Liver (tissue), 9 donors: ENCODE data around the gene FOXA3. TPM values are rescaled to one million over a fixed set of nuclear protein-coding genes. Genes with fewer than 3 reads are reported as not detected.

Source experiments
- DNase-seq: peaks from one replicate; pipeline ENCODE4 v3.0.0-alpha.2; 2017; ENCODE audit warnings: low spot score
- H3K27ac ChIP-seq, 2 donors: one replicate each; pipeline ENCODE4 v1.7.0; 2013; ENCODE audit warnings: inconsistent platforms in 2 of 2, low read length in 2 of 2, control low read depth in 1 of 2, low read depth in 1 of 2, mild to moderate bottlenecking in 1 of 2
- H3K27me3 ChIP-seq, 4 donors: one replicate each; pipeline versions ENCODE4 v1.6.1 to v1.7.0; 2013; ENCODE audit warnings: low read length in 3 of 4, inconsistent platforms in 1 of 4, mild to moderate bottlenecking in 1 of 4, moderate library complexity in 1 of 4; ENCODE audit not compliant: control insufficient read depth in 4 of 4, insufficient read depth in 4 of 4
- H3K36me3 ChIP-seq, 4 donors: one replicate each; pipeline versions ENCODE4 v1.6.1 to v1.7.0; 2013; ENCODE audit warnings: low read length in 3 of 4, mild to moderate bottlenecking in 3 of 4, low read depth in 1 of 4, moderate library complexity in 1 of 4; ENCODE audit not compliant: control insufficient read depth in 4 of 4, insufficient read depth in 3 of 4
- H3K4me1 ChIP-seq, 4 donors: one replicate each; pipeline versions ENCODE4 v1.6.1 to v1.7.0; 2013; ENCODE audit warnings: low read length in 3 of 4, mild to moderate bottlenecking in 3 of 4, moderate library complexity in 1 of 4; ENCODE audit not compliant: control insufficient read depth in 4 of 4, insufficient read depth in 4 of 4
- H3K4me3 ChIP-seq, 3 donors: one replicate each; pipeline versions ENCODE4 v1.6.1 to v1.7.0; 2013; ENCODE audit warnings: low read length in 3 of 3, control low read depth in 1 of 3, low read depth in 1 of 3, mild to moderate bottlenecking in 1 of 3
- H3K9ac ChIP-seq, 2 donors: one replicate each; pipeline ENCODE4 v1.7.0; 2013; ENCODE audit warnings: low read length in 2 of 2, mild to moderate bottlenecking in 2 of 2, moderate library complexity in 2 of 2, control low read depth in 1 of 2, low read depth in 1 of 2
- H3K9me3 ChIP-seq, 4 donors: one replicate each; pipeline versions ENCODE4 v1.6.1 to v1.7.0; 2013; ENCODE audit warnings: low read length in 3 of 4; ENCODE audit not compliant: control insufficient read depth in 4 of 4
- ATF3 ChIP-seq: IDR thresholded peaks from 2 replicates; pipeline ENCODE4 v1.6.1; 2016; ENCODE audit warnings: antibody characterized with exemption
- EGR1 ChIP-seq, 2 donors: IDR thresholded peaks; 2 replicates each; pipeline ENCODE4 v1.6.1; 2016 to 2018; ENCODE audit warnings: antibody characterized with exemption in 2 of 2, low read depth in 2 of 2
- FOXA1 ChIP-seq: IDR thresholded peaks from 2 replicates; pipeline ENCODE4 v1.6.1; 2016; ENCODE audit warnings: antibody characterized with exemption
- GABPA ChIP-seq, 2 donors: IDR thresholded peaks in 1 of 2; conservative IDR thresholded peaks in 1 of 2; 2 replicates each; pipeline ENCODE4 v1.6.1; 2016; ENCODE audit warnings: antibody characterized with exemption in 2 of 2, mild to moderate bottlenecking in 1 of 2, moderate library complexity in 1 of 2
- HNF4A ChIP-seq, 2 donors: conservative IDR thresholded peaks; 2 replicates each; pipeline ENCODE4 v1.6.1; 2016; ENCODE audit warnings: antibody characterized with exemption in 2 of 2, mild to moderate bottlenecking in 2 of 2
- HNF4G ChIP-seq: IDR thresholded peaks from 2 replicates; pipeline ENCODE4 v1.6.1; 2016; ENCODE audit warnings: antibody characterized with exemption
- JUND ChIP-seq, 2 donors: IDR thresholded peaks; 2 replicates each; pipeline ENCODE4 v1.6.1; 2016; ENCODE audit warnings: antibody characterized with exemption in 2 of 2
- MAX ChIP-seq: IDR thresholded peaks from 2 replicates; pipeline ENCODE4 v1.6.1; 2016; ENCODE audit warnings: antibody characterized with exemption
- NR2F2 ChIP-seq: IDR thresholded peaks from 2 replicates; pipeline ENCODE4 v1.6.1; 2016; ENCODE audit warnings: antibody characterized with exemption
- RAD21 ChIP-seq, 2 donors: IDR thresholded peaks; 2 replicates each; pipeline ENCODE4 v1.6.1; 2016; ENCODE audit warnings: antibody characterized with exemption in 2 of 2, mild to moderate bottlenecking in 2 of 2
- RXRA ChIP-seq, 2 donors: IDR thresholded peaks; 2 replicates each; pipeline ENCODE4 v1.6.1; 2017 to 2018; ENCODE audit warnings: antibody characterized with exemption in 2 of 2, mild to moderate bottlenecking in 1 of 2
- SP1 ChIP-seq: IDR thresholded peaks from 2 replicates; pipeline ENCODE4 v1.6.1; 2018; ENCODE audit warnings: antibody characterized with exemption, mild to moderate bottlenecking
- TAF1 ChIP-seq: conservative IDR thresholded peaks from 2 replicates; pipeline ENCODE4 v1.6.1; 2016; ENCODE audit warnings: antibody characterized with exemption, mild to moderate bottlenecking
- YY1 ChIP-seq: IDR thresholded peaks from 2 replicates; pipeline ENCODE4 v1.6.1; 2016; ENCODE audit warnings: antibody characterized with exemption, mild to moderate bottlenecking
- ZBTB33 ChIP-seq: IDR thresholded peaks from 2 replicates; pipeline ENCODE4 v1.6.1; 2016; ENCODE audit warnings: antibody characterized with exemption
- WGBS: extraction: QIAGEN DNeasy Blood & Tissue Kit; methylation state at CpG from one replicate; pipeline ENCODE4 v1.1.7; 2013; 5-methylcytosine and 5-hydroxymethylcytosine counted together
- polyA plus RNA-seq, 2 donors: library from polyadenylated mRNA; stranded (reverse) in 1 of 2; unstranded in 1 of 2; fragments of 200-250 nt in 1 of 2; fragments of >200 nt in 1 of 2; fragmentation: Nextera tagmentation in 1 of 2; extraction: Ambion mirVana in 1 of 2; gene quantifications; one replicate each; pipeline versions ENCODE4 v1.2.1 to v1.2.3, GENCODE V29; 2013 to 2015
- total RNA-seq, 2 donors: library from RNA; depleted of rRNA; stranded (reverse); fragments of >200 nt; gene quantifications; one replicate each; pipeline ENCODE4 v1.2.3, GENCODE V29; 2014
- TF ChIP-seq, protein P1 (sequence below): fragments of 150-350 bp; IDR thresholded peaks from 2 replicates; pipeline ENCODE4 v1.5.1; 2017; ENCODE audit warnings: improper control_type of control experiment, low read depth, low read length; ENCODE audit not compliant: missing input control
- TF ChIP-seq, protein P2 (sequence below): IDR thresholded peaks from 2 replicates; pipeline ENCODE4 v1.6.1; 2016; ENCODE audit warnings: antibody characterized with exemption, mild to moderate bottlenecking
- donor health status: healthy.
- donor health status: healthy.
- donor health status: healthy.
- donor health status: healthy.
- donor health status: healthy.

The FOXA3 gene
- total and polyA plus RNA-seq, 4 donors = 11.5 to 37.1 (median 21.6) TPM

GRCh38 chr19:45862271-45862563, 1.9 kb upstream of the FOXA3 start:
- Histone ChIP-seq H3K27ac (peak overlapping the region; percentile 82 to 93), H3K36me3 (peaks cover 0 to 3% (median 1%) of the 10 kb centered on the region in 4 donors), H3K4me1 (peaks cover 4 to 44% (median 29%) of the 10 kb centered on the region in 4 donors), H3K4me3 (peak overlapping the region; percentile 82 to 99 (median 91)), H3K9ac (peak overlapping the region; percentile 64 to 79), H3K27me3 (no peaks in the 10 kb centered on the region), H3K9me3 (no peaks in the 10 kb centered on the region)
- TF ChIP-seq RAD21 (IDR thresholded peaks at IDR 0.05) (no peak), JUND (IDR thresholded peaks at IDR 0.05) (no peak), FOXA1 (no peak), ATF3 (no peak)
- no peak for DNase-seq
- WGBS = 1% methylated on average over 11 of the region's 11 CpGs

- Histone ChIP-seq H3K36me3 (peaks cover 0 to 3% (median 1%) of the 10 kb centered on the region in 4 donors), H3K4me1 (peaks cover 4 to 46% (median 29%) of the 10 kb centered on the region in 4 donors), H3K9me3 (no peaks in the 10 kb centered on the region), H3K4me3 (peak within 1 kb of the TSS; percentile 91 to 99 (median 92)), H3K9ac (peak within 1 kb of the TSS; percentile 64 to 79), H3K27me3 (no peaks in the 10 kb centered on the region), H3K27ac (peak within 1 kb of the TSS; percentile 82 to 93)
- peak; percentile 97 for DNase-seq
- TF ChIP-seq FOXA1 (peak; percentile 50), GABPA (IDR thresholded peaks at IDR 0.05 in 1 of 2, conservative IDR thresholded peaks at IDR 0.05 in 1 of 2) (peak; percentile 80 to 95), MAX (peak; percentile 70), TAF1 (peak; percentile 50), HNF4A (conservative IDR thresholded peaks at IDR 0.05) (peak in 1 of 2 donors; percentile 9), NR2F2 (no peak), RAD21 (IDR thresholded peaks at IDR 0.05) (peak; percentile 33 to 38), ZBTB33 (peak; percentile 87), RXRA (IDR thresholded peaks at IDR 0.05) (peak in 1 of 2 donors; percentile 28), EGR1 (IDR thresholded peaks at IDR 0.05; ENCODE audit: low read depth in 2 of 2) (peak in 1 of 2 donors; percentile 51), HNF4G (no peak), YY1 (peak; percentile 98), SP1 (peak; percentile 74)
- TF ChIP-seq, protein P1, sequence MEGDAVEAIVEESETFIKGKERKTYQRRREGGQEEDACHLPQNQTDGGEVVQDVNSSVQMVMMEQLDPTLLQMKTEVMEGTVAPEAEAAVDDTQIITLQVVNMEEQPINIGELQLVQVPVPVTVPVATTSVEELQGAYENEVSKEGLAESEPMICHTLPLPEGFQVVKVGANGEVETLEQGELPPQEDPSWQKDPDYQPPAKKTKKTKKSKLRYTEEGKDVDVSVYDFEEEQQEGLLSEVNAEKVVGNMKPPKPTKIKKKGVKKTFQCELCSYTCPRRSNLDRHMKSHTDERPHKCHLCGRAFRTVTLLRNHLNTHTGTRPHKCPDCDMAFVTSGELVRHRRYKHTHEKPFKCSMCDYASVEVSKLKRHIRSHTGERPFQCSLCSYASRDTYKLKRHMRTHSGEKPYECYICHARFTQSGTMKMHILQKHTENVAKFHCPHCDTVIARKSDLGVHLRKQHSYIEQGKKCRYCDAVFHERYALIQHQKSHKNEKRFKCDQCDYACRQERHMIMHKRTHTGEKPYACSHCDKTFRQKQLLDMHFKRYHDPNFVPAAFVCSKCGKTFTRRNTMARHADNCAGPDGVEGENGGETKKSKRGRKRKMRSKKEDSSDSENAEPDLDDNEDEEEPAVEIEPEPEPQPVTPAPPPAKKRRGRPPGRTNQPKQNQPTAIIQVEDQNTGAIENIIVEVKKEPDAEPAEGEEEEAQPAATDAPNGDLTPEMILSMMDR = no peak
- TF ChIP-seq, protein P2, sequence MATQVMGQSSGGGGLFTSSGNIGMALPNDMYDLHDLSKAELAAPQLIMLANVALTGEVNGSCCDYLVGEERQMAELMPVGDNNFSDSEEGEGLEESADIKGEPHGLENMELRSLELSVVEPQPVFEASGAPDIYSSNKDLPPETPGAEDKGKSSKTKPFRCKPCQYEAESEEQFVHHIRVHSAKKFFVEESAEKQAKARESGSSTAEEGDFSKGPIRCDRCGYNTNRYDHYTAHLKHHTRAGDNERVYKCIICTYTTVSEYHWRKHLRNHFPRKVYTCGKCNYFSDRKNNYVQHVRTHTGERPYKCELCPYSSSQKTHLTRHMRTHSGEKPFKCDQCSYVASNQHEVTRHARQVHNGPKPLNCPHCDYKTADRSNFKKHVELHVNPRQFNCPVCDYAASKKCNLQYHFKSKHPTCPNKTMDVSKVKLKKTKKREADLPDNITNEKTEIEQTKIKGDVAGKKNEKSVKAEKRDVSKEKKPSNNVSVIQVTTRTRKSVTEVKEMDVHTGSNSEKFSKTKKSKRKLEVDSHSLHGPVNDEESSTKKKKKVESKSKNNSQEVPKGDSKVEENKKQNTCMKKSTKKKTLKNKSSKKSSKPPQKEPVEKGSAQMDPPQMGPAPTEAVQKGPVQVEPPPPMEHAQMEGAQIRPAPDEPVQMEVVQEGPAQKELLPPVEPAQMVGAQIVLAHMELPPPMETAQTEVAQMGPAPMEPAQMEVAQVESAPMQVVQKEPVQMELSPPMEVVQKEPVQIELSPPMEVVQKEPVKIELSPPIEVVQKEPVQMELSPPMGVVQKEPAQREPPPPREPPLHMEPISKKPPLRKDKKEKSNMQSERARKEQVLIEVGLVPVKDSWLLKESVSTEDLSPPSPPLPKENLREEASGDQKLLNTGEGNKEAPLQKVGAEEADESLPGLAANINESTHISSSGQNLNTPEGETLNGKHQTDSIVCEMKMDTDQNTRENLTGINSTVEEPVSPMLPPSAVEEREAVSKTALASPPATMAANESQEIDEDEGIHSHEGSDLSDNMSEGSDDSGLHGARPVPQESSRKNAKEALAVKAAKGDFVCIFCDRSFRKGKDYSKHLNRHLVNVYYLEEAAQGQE = peak; percentile 70
- WGBS = under 1% methylated on average over 65 of the region's 65 CpGs
These were observed 1.4 kb upstream of the FOXA3 start, which contains the start of gene SYMPK for GRCh38 chr19:45862564-45863334. Gene SYMPK (minus strand): TSS chr19:45863147. CDS start chr19:45854495, 8,652 bp downstream.
